ENCODE results near the gene SNED1. TPM values are rescaled to one million over a fixed set of nuclear protein-coding genes. Genes with fewer than 3 reads are reported as not detected.

Gene SNED1
- total and polyA plus RNA-seq, 2 experiments from 2014 or later, result 1.5 to 2.8 TPM

GRCh38 chr2:240989451-240990265 lies 8.8 kb upstream of the SNED1 start:
- Mint-ChIP-seq H3K27me3 (ENCODE audit: insufficient read depth, low read depth, poor library complexity) (peaks cover 14% of the 10 kb centered on the region), H3K27ac (no peak overlapping the region), H3K36me3 (ENCODE audit: low read depth) (no peaks in the 10 kb centered on the region), H3K4me3 (no peak overlapping the region), H3K4me1 (no peaks in the 10 kb centered on the region), H3K9me3 (no peaks in the 10 kb centered on the region; the same call in 1 of the 3 replicates)
- no peak overlapping the region for H3K27ac ChIP-seq (ENCODE audit: low read depth)
- H3K36me3 ChIP-seq (ENCODE audit: insufficient read depth), result no peaks in the 10 kb centered on the region
- no peaks in the 10 kb centered on the region for H3K27me3 ChIP-seq (ENCODE audit: insufficient read depth)
- ATAC-seq (peak; percentile 83), DNase-seq (ENCODE audit: low spot score) (peak; percentile 63)
- H3F3A ChIP-seq (replicated peaks; ENCODE audit: low read depth), result no peaks in the 10 kb centered on the region
- H4K20me1 ChIP-seq (replicated peaks; ENCODE audit: insufficient read depth), result no peaks in the 10 kb centered on the region
- no peaks in the 10 kb centered on the region for H3K4me1 ChIP-seq (ENCODE audit: insufficient read depth)
- TF ChIP-seq, protein P1, sequence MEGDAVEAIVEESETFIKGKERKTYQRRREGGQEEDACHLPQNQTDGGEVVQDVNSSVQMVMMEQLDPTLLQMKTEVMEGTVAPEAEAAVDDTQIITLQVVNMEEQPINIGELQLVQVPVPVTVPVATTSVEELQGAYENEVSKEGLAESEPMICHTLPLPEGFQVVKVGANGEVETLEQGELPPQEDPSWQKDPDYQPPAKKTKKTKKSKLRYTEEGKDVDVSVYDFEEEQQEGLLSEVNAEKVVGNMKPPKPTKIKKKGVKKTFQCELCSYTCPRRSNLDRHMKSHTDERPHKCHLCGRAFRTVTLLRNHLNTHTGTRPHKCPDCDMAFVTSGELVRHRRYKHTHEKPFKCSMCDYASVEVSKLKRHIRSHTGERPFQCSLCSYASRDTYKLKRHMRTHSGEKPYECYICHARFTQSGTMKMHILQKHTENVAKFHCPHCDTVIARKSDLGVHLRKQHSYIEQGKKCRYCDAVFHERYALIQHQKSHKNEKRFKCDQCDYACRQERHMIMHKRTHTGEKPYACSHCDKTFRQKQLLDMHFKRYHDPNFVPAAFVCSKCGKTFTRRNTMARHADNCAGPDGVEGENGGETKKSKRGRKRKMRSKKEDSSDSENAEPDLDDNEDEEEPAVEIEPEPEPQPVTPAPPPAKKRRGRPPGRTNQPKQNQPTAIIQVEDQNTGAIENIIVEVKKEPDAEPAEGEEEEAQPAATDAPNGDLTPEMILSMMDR (conservative IDR thresholded peaks at IDR 0.05; ENCODE audit: low read depth in 2 of 2), result peak; percentile 45 to 70
- TF ChIP-seq EZH2phosphoT487 (IDR thresholded peaks at IDR 0.05; ENCODE audit: unreplicated experiment), result no peak
- no peak for TF ChIP-seq EZH2 (IDR thresholded peaks at IDR 0.05; ENCODE audit: low read depth, unreplicated experiment)
- no peak for TF ChIP-seq ZNF114 (CRISPR knock-in tag; IDR thresholded peaks at IDR 0.05)
- TF ChIP-seq, protein P2, sequence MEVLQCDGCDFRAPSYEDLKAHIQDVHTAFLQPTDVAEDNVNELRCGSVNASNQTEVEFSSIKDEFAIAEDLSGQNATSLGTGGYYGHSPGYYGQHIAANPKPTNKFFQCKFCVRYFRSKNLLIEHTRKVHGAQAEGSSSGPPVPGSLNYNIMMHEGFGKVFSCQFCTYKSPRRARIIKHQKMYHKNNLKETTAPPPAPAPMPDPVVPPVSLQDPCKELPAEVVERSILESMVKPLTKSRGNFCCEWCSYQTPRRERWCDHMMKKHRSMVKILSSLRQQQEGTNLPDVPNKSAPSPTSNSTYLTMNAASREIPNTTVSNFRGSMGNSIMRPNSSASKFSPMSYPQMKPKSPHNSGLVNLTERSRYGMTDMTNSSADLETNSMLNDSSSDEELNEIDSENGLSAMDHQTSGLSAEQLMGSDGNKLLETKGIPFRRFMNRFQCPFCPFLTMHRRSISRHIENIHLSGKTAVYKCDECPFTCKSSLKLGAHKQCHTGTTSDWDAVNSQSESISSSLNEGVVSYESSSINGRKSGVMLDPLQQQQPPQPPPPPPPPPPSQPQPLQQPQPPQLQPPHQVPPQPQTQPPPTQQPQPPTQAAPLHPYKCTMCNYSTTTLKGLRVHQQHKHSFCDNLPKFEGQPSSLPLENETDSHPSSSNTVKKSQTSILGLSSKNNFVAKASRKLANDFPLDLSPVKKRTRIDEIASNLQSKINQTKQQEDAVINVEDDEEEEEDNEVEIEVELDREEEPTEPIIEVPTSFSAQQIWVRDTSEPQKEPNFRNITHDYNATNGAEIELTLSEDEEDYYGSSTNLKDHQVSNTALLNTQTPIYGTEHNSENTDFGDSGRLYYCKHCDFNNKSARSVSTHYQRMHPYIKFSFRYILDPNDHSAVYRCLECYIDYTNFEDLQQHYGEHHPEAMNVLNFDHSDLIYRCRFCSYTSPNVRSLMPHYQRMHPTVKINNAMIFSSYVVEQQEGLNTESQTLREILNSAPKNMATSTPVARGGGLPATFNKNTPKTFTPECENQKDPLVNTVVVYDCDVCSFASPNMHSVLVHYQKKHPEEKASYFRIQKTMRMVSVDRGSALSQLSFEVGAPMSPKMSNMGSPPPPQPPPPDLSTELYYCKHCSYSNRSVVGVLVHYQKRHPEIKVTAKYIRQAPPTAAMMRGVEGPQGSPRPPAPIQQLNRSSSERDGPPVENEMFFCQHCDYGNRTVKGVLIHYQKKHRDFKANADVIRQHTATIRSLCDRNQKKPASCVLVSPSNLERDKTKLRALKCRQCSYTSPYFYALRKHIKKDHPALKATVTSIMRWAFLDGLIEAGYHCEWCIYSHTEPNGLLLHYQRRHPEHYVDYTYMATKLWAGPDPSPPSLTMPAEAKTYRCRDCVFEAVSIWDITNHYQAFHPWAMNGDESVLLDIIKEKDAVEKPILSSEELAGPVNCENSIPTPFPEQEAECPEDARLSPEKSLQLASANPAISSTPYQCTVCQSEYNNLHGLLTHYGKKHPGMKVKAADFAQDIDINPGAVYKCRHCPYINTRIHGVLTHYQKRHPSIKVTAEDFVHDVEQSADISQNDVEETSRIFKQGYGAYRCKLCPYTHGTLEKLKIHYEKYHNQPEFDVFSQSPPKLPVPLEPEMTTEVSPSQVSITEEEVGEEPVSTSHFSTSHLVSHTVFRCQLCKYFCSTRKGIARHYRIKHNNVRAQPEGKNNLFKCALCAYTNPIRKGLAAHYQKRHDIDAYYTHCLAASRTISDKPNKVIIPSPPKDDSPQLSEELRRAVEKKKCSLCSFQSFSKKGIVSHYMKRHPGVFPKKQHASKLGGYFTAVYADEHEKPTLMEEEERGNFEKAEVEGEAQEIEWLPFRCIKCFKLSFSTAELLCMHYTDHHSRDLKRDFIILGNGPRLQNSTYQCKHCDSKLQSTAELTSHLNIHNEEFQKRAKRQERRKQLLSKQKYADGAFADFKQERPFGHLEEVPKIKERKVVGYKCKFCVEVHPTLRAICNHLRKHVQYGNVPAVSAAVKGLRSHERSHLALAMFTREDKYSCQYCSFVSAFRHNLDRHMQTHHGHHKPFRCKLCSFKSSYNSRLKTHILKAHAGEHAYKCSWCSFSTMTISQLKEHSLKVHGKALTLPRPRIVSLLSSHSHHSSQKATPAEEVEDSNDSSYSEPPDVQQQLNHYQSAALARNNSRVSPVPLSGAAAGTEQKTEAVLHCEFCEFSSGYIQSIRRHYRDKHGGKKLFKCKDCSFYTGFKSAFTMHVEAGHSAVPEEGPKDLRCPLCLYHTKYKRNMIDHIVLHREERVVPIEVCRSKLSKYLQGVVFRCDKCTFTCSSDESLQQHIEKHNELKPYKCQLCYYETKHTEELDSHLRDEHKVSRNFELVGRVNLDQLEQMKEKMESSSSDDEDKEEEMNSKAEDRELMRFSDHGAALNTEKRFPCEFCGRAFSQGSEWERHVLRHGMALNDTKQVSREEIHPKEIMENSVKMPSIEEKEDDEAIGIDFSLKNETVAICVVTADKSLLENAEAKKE (CRISPR knock-in tag; IDR thresholded peaks at IDR 0.05), result no peak
- TF ChIP-seq JUNB (IDR thresholded peaks at IDR 0.05; ENCODE audit: unreplicated experiment), result no peak
- no peak overlapping the region for H3K4me3 ChIP-seq
- H3K9me2 ChIP-seq (ENCODE audit: insufficient read depth), result no peaks in the 10 kb centered on the region
- H3K4me2 ChIP-seq, result no peak overlapping the region
- no peak overlapping the region for H2AFZ ChIP-seq
- H3K79me2 ChIP-seq (replicated peaks; ENCODE audit: insufficient read depth), result no peaks in the 10 kb centered on the region

Data from GM23338 (cell line).